HG03354 (cell line): ENCODE measurements around the gene GNAZ.

Source experiments
- ATAC-seq: cut with Tn5 transposase; IDR thresholded peaks from one replicate; pipeline ENCODE4 v1.9.1; 2021; ENCODE audit warnings: mild to moderate bottlenecking; ENCODE audit not compliant: unreplicated experiment, poor library complexity, severe bottlenecking

GNAZ gene

GRCh38 chr22:23115369-23115768 is 45.0 kb downstream of the GNAZ start:
- ATAC-seq: no peak

GRCh38 chr22:23115825-23116494 is 45.6 kb downstream of the GNAZ start:
- ATAC-seq: no peak

- no peak for ATAC-seq
Measured at GRCh38 chr22:23116506-23117263, 46.4 kb downstream of the GNAZ start.

GRCh38 chr22:23117275-23117674 is 47.0 kb downstream of the GNAZ start:
- ATAC-seq: no peak

GRCh38 chr22:23117891-23118646 is 47.8 kb downstream of the GNAZ start:
- ATAC-seq: no peak

- no peak for ATAC-seq
Measured at GRCh38 chr22:23118647-23119493, 48.6 kb downstream of the GNAZ start.

- ATAC-seq: no peak
Measured at GRCh38 chr22:23119494-23120414, 49.4 kb downstream of the GNAZ start.

- no peak for ATAC-seq
Measured at GRCh38 chr22:23120415-23120899, 50.1 kb downstream of the GNAZ start.

GRCh38 chr22:23121000-23121421 is 50.7 kb downstream of the GNAZ start:
- no peak for ATAC-seq

GRCh38 chr22:23121424-23121823 is 51.1 kb downstream of the GNAZ start:
- no peak for ATAC-seq

GRCh38 chr22:23122216-23122957 is 52.1 kb downstream of the GNAZ start:
- no peak for ATAC-seq

GRCh38 chr22:23122992-23123803 is 52.9 kb downstream of the GNAZ start:
- no peak for ATAC-seq

GRCh38 chr22:23123804-23124254 is 53.5 kb downstream of the GNAZ start:
- ATAC-seq: no peak

GRCh38 chr22:23124611-23125511 is 54.5 kb downstream of the GNAZ start:
- ATAC-seq: no peak

- ATAC-seq: no peak
Measured at GRCh38 chr22:23125512-23126103, 55.3 kb downstream of the GNAZ start.
